ENCODE measurements around the gene ZNF555. TPM values are rescaled to one million over a fixed set of nuclear protein-coding genes. Genes with fewer than 3 reads are reported as not detected.

Gene ZNF555
- total and polyA plus RNA-seq, 2 of the 13 experiments (the other 11 are each of a cell fraction or from before 2014, with no cell fraction given) = 5.0 to 8.0 TPM

- in situ Hi-C loops (cut with HindIII; ENCODE audit: extremely low pct_ligation_motif_present, low pct_unique_long_range_greater_than_20kb) (no loop called here), intact Hi-C loops (cut with micrococcal nuclease; ENCODE audit: unreplicated experiment) (no loop called here)
- BruUV-seq (replicated peaks) = no TSS peak
- no peak overlapping the region for H3K4me2 ChIP-seq (ENCODE audit: low read depth, low read length)
- POLR2A ChIA-PET = no interaction called here
- no peak overlapping the region for H2AFZ ChIP-seq (ENCODE audit: low read length)
- 98% methylated on average over 19 of the region's 19 CpGs for WGBS (ENCODE audit: low lambda C conversion rate)
- no peak for DNase-seq (ENCODE audit: low spot score)
- H3K79me2 ChIP-seq (ENCODE audit: insufficient read depth, low read length) = no peaks in the 10 kb centered on the region
- CTCF ChIA-PET (ENCODE audit: low intra/inter-chr PET ratio, low total read pairs) = no interaction called here
- H3K4me1 ChIP-seq (ENCODE audit: insufficient read depth, low read length) = peaks cover 30% of the 10 kb centered on the region
- H3K27me3 ChIP-seq (ENCODE audit: control insufficient read depth in 1 of 2, insufficient read depth in 2 of 2, low read length in 2 of 2) = no peaks in the 10 kb centered on the region
- no peaks in the 10 kb centered on the region for H4K20me1 ChIP-seq (ENCODE audit: insufficient read depth, low read length)
- no peak overlapping the region for H3K4me3 ChIP-seq (replicated peaks in 1 of 3; ENCODE audit: insufficient read depth in 1 of 3, low read depth in 2 of 3, low read length in 3 of 3)
- no peak for ATAC-seq
- H3K9me3 ChIP-seq (ENCODE audit: low read length) = peaks cover 37% of the 10 kb centered on the region
- no peak overlapping the region for H3K9ac ChIP-seq (ENCODE audit: insufficient read depth, low read depth, low read length)
- no peak overlapping the region for H3K27ac ChIP-seq (ENCODE audit: extremely low read length, insufficient read depth, low read length)
- peaks cover 4 to 13% of the 10 kb centered on the region in 2 experiments; a peak in 2 of 5 replicates for H3K36me3 ChIP-seq (replicated peaks in 1 of 2; ENCODE audit: control insufficient read depth in 1 of 2, insufficient read depth in 2 of 2, low read length in 2 of 2)
- no peak for FAIRE-seq
- no peak for TF ChIP-seq ZBTB8A (CRISPR knock-in tag; IDR thresholded peaks at IDR 0.05; ENCODE audit: borderline replicate concordance, low read depth)
- TF ChIP-seq, protein P1, sequence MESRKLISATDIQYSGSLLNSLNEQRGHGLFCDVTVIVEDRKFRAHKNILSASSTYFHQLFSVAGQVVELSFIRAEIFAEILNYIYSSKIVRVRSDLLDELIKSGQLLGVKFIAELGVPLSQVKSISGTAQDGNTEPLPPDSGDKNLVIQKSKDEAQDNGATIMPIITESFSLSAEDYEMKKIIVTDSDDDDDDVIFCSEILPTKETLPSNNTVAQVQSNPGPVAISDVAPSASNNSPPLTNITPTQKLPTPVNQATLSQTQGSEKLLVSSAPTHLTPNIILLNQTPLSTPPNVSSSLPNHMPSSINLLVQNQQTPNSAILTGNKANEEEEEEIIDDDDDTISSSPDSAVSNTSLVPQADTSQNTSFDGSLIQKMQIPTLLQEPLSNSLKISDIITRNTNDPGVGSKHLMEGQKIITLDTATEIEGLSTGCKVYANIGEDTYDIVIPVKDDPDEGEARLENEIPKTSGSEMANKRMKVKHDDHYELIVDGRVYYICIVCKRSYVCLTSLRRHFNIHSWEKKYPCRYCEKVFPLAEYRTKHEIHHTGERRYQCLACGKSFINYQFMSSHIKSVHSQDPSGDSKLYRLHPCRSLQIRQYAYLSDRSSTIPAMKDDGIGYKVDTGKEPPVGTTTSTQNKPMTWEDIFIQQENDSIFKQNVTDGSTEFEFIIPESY (CRISPR knock-in tag; IDR thresholded peaks at IDR 0.05) = peak; percentile 43; the same call in 1 of the 2 replicates
- TF ChIP-seq, protein P2, sequence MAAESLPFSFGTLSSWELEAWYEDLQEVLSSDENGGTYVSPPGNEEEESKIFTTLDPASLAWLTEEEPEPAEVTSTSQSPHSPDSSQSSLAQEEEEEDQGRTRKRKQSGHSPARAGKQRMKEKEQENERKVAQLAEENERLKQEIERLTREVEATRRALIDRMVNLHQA (CRISPR knock-in tag; IDR thresholded peaks at IDR 0.05) = no peak
- no peak for TF ChIP-seq ZNF12 (CRISPR knock-in tag; IDR thresholded peaks at IDR 0.05)
- TF ChIP-seq PHB2 (IDR thresholded peaks at IDR 0.05; ENCODE audit: partially characterized antibody) = no peak
- no peak for TF ChIP-seq ZNF768 (CRISPR knock-in tag; IDR thresholded peaks at IDR 0.05)
- peak; percentile 86 to 90 for TF ChIP-seq MAFK (conservative IDR thresholded peaks at IDR 0.05 in 1 of 2, IDR thresholded peaks at IDR 0.05 in 1 of 2; ENCODE audit: low read length in 2 of 2)
- TF ChIP-seq EZH2 (conservative IDR thresholded peaks at IDR 0.05; ENCODE audit: low read depth, low read length) = no peak
- TF ChIP-seq CCDC6 (CRISPR knock-in tag; IDR thresholded peaks at IDR 0.05) = no peak
- peak; percentile 100 for TF ChIP-seq ZNF274 (CRISPR knock-in tag; IDR thresholded peaks at IDR 0.05)
- no peak for TF ChIP-seq TCF7 (IDR thresholded peaks at IDR 0.05; ENCODE audit: low read depth)
- TF ChIP-seq ZNF724P (CRISPR knock-in tag; IDR thresholded peaks at IDR 0.05; ENCODE audit: borderline replicate concordance) = no peak
- no peak for TF ChIP-seq ATRX (CRISPR knock-in tag; IDR thresholded peaks at IDR 0.05; ENCODE audit: borderline replicate concordance)
- TF ChIP-seq SRF (IDR thresholded peaks at IDR 0.05; ENCODE audit: low read depth, low read length) = no peak
- TF ChIP-seq, protein P3, sequence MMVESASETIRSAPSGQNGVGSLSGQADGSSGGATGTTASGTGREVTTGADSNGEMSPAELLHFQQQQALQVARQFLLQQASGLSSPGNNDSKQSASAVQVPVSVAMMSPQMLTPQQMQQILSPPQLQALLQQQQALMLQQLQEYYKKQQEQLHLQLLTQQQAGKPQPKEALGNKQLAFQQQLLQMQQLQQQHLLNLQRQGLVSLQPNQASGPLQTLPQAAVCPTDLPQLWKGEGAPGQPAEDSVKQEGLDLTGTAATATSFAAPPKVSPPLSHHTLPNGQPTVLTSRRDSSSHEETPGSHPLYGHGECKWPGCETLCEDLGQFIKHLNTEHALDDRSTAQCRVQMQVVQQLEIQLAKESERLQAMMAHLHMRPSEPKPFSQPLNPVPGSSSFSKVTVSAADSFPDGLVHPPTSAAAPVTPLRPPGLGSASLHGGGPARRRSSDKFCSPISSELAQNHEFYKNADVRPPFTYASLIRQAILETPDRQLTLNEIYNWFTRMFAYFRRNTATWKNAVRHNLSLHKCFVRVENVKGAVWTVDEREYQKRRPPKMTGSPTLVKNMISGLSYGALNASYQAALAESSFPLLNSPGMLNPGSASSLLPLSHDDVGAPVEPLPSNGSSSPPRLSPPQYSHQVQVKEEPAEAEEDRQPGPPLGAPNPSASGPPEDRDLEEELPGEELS (CRISPR knock-in tag; IDR thresholded peaks at IDR 0.05) = no peak
- TF ChIP-seq SIX4 (CRISPR knock-in tag; IDR thresholded peaks at IDR 0.05) = no peak
- TF ChIP-seq, protein P4, sequence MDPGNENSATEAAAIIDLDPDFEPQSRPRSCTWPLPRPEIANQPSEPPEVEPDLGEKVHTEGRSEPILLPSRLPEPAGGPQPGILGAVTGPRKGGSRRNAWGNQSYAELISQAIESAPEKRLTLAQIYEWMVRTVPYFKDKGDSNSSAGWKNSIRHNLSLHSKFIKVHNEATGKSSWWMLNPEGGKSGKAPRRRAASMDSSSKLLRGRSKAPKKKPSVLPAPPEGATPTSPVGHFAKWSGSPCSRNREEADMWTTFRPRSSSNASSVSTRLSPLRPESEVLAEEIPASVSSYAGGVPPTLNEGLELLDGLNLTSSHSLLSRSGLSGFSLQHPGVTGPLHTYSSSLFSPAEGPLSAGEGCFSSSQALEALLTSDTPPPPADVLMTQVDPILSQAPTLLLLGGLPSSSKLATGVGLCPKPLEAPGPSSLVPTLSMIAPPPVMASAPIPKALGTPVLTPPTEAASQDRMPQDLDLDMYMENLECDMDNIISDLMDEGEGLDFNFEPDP (CRISPR knock-in tag; conservative IDR thresholded peaks at IDR 0.05) = no peak
- TF ChIP-seq ZNF75D (CRISPR knock-in tag; IDR thresholded peaks at IDR 0.05; ENCODE audit: borderline replicate concordance) = peak; percentile 94; the same call in 1 of the 2 replicates
- no peak for TF ChIP-seq ZBTB20 (CRISPR knock-in tag; IDR thresholded peaks at IDR 0.05; ENCODE audit: borderline replicate concordance, low read depth)
- no peak for TF ChIP-seq ZNF317 (CRISPR knock-in tag; IDR thresholded peaks at IDR 0.05)
- TF ChIP-seq MAFF (IDR thresholded peaks at IDR 0.05; ENCODE audit: low read depth, low read length) = peak; percentile 78
Observed at GRCh38 chr19:2834294-2834871, 6.9 kb upstream of the ZNF555 start.
